Measurements from ENCODE around the gene COL9A3. TPM values are rescaled to one million over a fixed set of nuclear protein-coding genes. Genes with fewer than 3 reads are reported as not detected.

Gene COL9A3
- total RNA-seq, 1 donor: not detected

GRCh38 chr20:62834967-62835730 is 18.3 kb downstream of the COL9A3 start:
- H3K27ac ChIP-seq (ENCODE audit: low read depth, low read length): no peak overlapping the region
- DNase-seq (ENCODE audit: insufficient read length, low spot score, missing footprints): peak; percentile 76
- no peaks in the 10 kb centered on the region for H3K4me1 ChIP-seq (ENCODE audit: insufficient read depth, low read length)
- no peaks in the 10 kb centered on the region for H3K9me3 ChIP-seq (ENCODE audit: low read depth, low read length)
- peaks cover 75% of the 10 kb centered on the region for H3K27me3 ChIP-seq (ENCODE audit: insufficient read depth, low read length)
- TF ChIP-seq, protein P1, sequence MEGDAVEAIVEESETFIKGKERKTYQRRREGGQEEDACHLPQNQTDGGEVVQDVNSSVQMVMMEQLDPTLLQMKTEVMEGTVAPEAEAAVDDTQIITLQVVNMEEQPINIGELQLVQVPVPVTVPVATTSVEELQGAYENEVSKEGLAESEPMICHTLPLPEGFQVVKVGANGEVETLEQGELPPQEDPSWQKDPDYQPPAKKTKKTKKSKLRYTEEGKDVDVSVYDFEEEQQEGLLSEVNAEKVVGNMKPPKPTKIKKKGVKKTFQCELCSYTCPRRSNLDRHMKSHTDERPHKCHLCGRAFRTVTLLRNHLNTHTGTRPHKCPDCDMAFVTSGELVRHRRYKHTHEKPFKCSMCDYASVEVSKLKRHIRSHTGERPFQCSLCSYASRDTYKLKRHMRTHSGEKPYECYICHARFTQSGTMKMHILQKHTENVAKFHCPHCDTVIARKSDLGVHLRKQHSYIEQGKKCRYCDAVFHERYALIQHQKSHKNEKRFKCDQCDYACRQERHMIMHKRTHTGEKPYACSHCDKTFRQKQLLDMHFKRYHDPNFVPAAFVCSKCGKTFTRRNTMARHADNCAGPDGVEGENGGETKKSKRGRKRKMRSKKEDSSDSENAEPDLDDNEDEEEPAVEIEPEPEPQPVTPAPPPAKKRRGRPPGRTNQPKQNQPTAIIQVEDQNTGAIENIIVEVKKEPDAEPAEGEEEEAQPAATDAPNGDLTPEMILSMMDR (IDR thresholded peaks at IDR 0.05; ENCODE audit: extremely low read depth, low read depth, low read length): no peak
- no peak overlapping the region for H3K4me2 ChIP-seq (ENCODE audit: insufficient read depth, low read length)
- H3K79me2 ChIP-seq (ENCODE audit: insufficient read depth, low read length): no peaks in the 10 kb centered on the region
- H2AFZ ChIP-seq (ENCODE audit: low read length): no peak overlapping the region
- no peak overlapping the region for H3K4me3 ChIP-seq (ENCODE audit: insufficient read depth, low read length)
- no peaks in the 10 kb centered on the region for H4K20me1 ChIP-seq (ENCODE audit: insufficient read depth, low read length)
- H3K36me3 ChIP-seq (ENCODE audit: insufficient read depth, low read length): no peaks in the 10 kb centered on the region

DNA sequence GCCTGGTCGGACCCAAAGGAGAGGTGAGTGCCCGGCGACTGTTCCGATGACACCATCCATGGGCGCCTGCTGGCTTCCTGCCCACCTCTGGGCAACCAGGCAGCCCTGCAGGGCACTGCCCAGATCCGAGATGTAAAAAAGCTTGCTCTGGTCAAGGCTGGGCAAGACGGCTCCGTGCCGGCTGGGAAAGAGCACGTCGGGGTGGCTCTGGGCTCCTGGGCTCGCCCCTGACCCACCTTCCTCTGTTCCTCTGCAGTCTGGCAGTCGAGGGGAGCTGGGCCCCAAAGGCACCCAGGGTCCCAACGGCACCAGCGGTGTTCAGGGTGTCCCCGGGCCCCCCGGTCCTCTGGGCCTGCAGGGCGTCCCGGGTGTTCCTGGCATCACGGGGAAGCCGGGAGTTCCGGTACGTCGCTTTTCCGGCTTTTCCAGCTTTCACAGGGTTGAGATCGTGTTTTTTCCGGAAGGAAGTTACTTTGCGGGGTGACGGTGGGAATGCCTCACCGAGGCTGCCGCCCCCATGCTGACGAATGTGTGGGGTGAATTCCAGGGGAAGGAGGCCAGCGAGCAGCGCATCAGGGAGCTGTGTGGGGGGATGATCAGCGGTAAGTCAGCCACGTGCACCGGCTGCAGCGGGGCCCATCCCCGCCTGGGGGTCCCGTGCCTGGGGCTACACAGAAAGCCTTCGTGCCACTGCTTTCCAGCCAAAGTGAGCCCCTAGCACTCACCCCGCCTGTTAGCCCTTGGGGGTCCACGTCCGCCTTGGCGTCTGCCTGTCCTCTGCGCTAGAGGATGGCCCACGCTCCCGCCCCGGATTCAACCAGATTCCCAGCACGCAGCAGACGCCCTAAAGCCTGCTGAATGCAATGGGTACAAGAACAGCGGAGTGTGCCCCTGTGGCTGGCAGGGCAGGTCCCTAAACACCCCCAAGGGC is 19.3 kb downstream of the COL9A3 start:
- Histone ChIP-seq H3K27me3 (ENCODE audit: insufficient read depth, low read length) (peaks cover 81% of the 10 kb centered on the region), H3K4me1 (ENCODE audit: insufficient read depth, low read length) (no peaks in the 10 kb centered on the region), H4K20me1 (ENCODE audit: insufficient read depth, low read length) (no peaks in the 10 kb centered on the region), H3K9me3 (ENCODE audit: low read depth, low read length) (no peaks in the 10 kb centered on the region), H2AFZ (ENCODE audit: low read length) (peak overlapping the region; percentile 44), H3K4me2 (ENCODE audit: insufficient read depth, low read length) (peak overlapping the region; percentile 48), H3K36me3 (ENCODE audit: insufficient read depth, low read length) (no peaks in the 10 kb centered on the region), H3K27ac (ENCODE audit: low read depth, low read length) (no peak overlapping the region), H3K79me2 (ENCODE audit: insufficient read depth, low read length) (no peaks in the 10 kb centered on the region), H3K4me3 (ENCODE audit: insufficient read depth, low read length) (peak overlapping the region; percentile 54)
- peak; percentile 93 for DNase-seq (ENCODE audit: insufficient read length, low spot score, missing footprints)
- TF ChIP-seq, protein P1 (IDR thresholded peaks at IDR 0.05; ENCODE audit: extremely low read depth, low read depth, low read length): no peak

GRCh38 chr20:62836967-62837490 is 20.2 kb downstream of the COL9A3 start:
- Histone ChIP-seq H3K27ac (ENCODE audit: low read depth, low read length) (no peak overlapping the region), H3K9me3 (ENCODE audit: low read depth, low read length) (no peaks in the 10 kb centered on the region)

More at GRCh38 chr20:62836967-62837490, 20.2 kb downstream of the COL9A3 start:
- H3K36me3 ChIP-seq (ENCODE audit: insufficient read depth, low read length): no peaks in the 10 kb centered on the region
- H3K79me2 ChIP-seq (ENCODE audit: insufficient read depth, low read length): no peaks in the 10 kb centered on the region
- H4K20me1 ChIP-seq (ENCODE audit: insufficient read depth, low read length): no peaks in the 10 kb centered on the region
- H2AFZ ChIP-seq (ENCODE audit: low read length): no peak overlapping the region
- no peaks in the 10 kb centered on the region for H3K4me1 ChIP-seq (ENCODE audit: insufficient read depth, low read length)
- peak; percentile 31 for DNase-seq (ENCODE audit: insufficient read length, low spot score, missing footprints)
- TF ChIP-seq, protein P1 (IDR thresholded peaks at IDR 0.05; ENCODE audit: extremely low read depth, low read depth, low read length): no peak
- H3K4me3 ChIP-seq (ENCODE audit: insufficient read depth, low read length): no peak overlapping the region
- no peak overlapping the region for H3K4me2 ChIP-seq (ENCODE audit: insufficient read depth, low read length)
- peaks cover 74% of the 10 kb centered on the region for H3K27me3 ChIP-seq (ENCODE audit: insufficient read depth, low read length)
